Measurements from ENCODE around the gene BTBD9.

GRCh38 chr6:38673397-38674165 is 33.9 kb upstream of the BTBD9 start:
- TF ChIP-seq ZNF274 (IDR thresholded peaks at IDR 0.05; ENCODE audit: low read depth, low read length) = no peak
- TF ChIP-seq SUZ12 (IDR thresholded peaks at IDR 0.05; ENCODE audit: extremely low read depth, insufficient read depth, insufficient read length) = no peak

Measured in NT2/D1 (cell line).